Smooth muscle cell of bladder (primary cell): Measurements from ENCODE around the gene CYP3A4. TPM values are rescaled to one million over a fixed set of nuclear protein-coding genes. Genes with fewer than 3 reads are reported as not detected.

Experiments used
- total RNA-seq: library from RNA; depleted of rRNA; stranded (reverse); fragments of >200 nt; gene quantifications from 2 replicates; pipeline ENCODE4 v1.2.3, GENCODE V29; 2014

CYP3A4 gene
- not detected in 2 replicates for total RNA-seq

GRCh38 chr7:99784007-99784406, at the start of gene CYP3A4:
Gene CYP3A4, minus strand, starts transcription at chr7:99784184. Its CDS starts 103 bp downstream, at chr7:99784081.

GRCh38 chr7:99734987-99735386, 49.0 kb downstream of the CYP3A4 start, which contains the start of gene CYP3A7:
Gene CYP3A7, minus strand, starts transcription at chr7:99735196. Its CDS starts 103 bp downstream, at chr7:99735093.

Other genes starting within 250 kb of the CYP3A4 start
- 5.3 and 5.5 TPM in 2 replicates for gene FAM200A, start 232.1 kb downstream of the CYP3A4 start, total RNA-seq
- 42.6 and 45.9 TPM in 2 replicates for gene ZNF655, start 225.5 kb downstream of the CYP3A4 start, total RNA-seq
- 0.46 and 1.1 TPM in 2 replicates for gene TMEM225B, start 185.9 kb downstream of the CYP3A4 start, total RNA-seq
- gene ZSCAN25, start 167.2 kb downstream of the CYP3A4 start, total RNA-seq, result 7.5 and 11.5 TPM in 2 replicates
- gene CYP3A5, start 104.2 kb downstream of the CYP3A4 start, total RNA-seq, result 0.28 and 0.37 TPM in 2 replicates
- gene CYP3A7, start 49.0 kb downstream of the CYP3A4 start, total RNA-seq, result 0.14 and 0.46 TPM in 2 replicates
- not detected in 2 replicates for gene CYP3A43, start 43.8 kb upstream of the CYP3A4 start, total RNA-seq
- 0.18 and 0.43 TPM in 2 replicates for gene OR2AE1, start 92.8 kb upstream of the CYP3A4 start, total RNA-seq
- gene TRIM4, start 135.3 kb upstream of the CYP3A4 start, total RNA-seq, result 24.5 and 34.3 TPM in 2 replicates
- gene GJC3, start 145.4 kb upstream of the CYP3A4 start, total RNA-seq, result under 0.01 and 0.09 TPM in 2 replicates
- gene AZGP1, start 191.8 kb upstream of the CYP3A4 start, total RNA-seq, result 0.09 TPM in 1 of 2 replicates, not detected in the other
- gene ZKSCAN1, start 231.4 kb upstream of the CYP3A4 start, total RNA-seq, result 32.1 and 42.8 TPM in 2 replicates